Renal cortical epithelial cell (primary cell): ENCODE data around the gene ZNF644. TPM values are rescaled to one million over a fixed set of nuclear protein-coding genes. Genes with fewer than 3 reads are reported as not detected.
A peak's percentile ranks its signal among the peaks of the same experiment; 100 is the strongest.
"Not testable (repeated sequence)": the region's sequence is repeated elsewhere in the genome, so short reads cannot be mapped to it uniquely, and the experiment has no call there.

Experiments
- DNase-seq: peaks from one replicate; pipeline ENCODE4 v3.0.0-alpha.2; 2011; ENCODE audit warnings: low read depth
- total RNA-seq: library from RNA; depleted of rRNA; stranded (reverse); fragments of >200 nt; gene quantifications from 2 replicates; pipeline ENCODE4 v1.2.3, GENCODE V29; 2014

Gene ZNF644
- 58.3 and 81.3 TPM in 2 replicates for total RNA-seq

DNA sequence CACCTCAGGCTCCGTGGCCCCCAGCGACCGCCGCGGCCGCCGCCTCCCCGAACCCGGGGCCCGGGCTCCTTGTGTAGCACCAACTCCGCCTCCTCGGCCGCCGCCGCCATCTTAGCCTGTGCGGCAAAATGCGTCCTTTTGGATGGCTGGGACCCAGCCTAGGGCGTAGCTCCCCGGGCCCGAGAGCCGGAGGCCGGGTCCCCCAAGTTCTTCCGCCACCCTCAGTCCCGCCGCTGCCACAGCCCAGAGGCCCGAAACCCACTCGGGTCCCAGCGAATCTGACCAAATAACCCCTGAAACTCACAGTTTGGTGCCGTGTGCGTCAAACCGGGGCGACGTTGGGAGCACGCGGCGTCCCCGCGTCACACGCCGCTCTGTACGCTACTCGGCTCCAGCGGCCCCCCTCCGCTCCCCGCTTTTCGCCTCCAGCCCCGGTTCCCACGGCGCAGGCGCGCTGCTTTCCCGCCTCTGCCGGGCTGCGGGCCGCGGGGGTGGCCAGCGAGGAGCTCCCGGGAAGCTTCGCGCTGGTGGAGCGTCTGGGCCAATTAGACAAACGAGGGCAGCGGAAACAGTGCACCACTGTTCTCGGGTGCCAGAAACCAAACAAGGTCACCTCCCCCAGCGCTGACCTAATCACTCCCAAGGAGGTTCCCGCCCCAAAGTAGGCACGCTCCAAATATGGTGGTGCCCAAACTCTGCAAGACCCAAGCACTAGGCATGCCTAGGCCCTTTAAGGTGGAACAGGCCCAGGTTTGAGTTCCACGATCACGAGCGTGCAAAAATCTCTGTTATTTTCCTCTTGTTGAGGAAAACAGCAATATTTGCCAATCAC lies at the start of gene ZNF644:
Gene ZNF644, minus strand, starts transcription at position 350 of the 832 bp plus-strand sequence. CDS start 39,682 bp downstream, outside the sequence.
- DNase-seq = peak; percentile 84

DNA sequence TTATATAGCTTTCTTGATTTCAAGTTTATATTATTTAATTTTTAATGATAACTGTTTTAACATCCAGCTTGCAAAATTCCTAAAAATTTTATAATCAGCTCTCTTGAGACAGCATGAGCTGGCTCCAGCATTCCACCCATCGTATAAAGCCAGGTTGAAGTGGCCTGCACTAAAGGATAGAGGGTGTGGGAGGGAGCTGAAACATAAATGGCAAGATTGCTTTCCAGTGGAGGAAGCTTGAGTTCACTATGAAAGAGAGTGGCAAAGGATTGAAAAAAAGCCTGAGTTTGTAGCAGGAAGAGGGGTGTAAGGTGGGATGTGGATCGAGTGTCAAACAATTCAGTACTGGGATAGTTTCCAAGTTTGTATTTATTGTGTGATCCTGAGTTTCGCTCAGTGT lies 48.5 kb upstream of the ZNF644 start:
- no peak for DNase-seq

DNA sequence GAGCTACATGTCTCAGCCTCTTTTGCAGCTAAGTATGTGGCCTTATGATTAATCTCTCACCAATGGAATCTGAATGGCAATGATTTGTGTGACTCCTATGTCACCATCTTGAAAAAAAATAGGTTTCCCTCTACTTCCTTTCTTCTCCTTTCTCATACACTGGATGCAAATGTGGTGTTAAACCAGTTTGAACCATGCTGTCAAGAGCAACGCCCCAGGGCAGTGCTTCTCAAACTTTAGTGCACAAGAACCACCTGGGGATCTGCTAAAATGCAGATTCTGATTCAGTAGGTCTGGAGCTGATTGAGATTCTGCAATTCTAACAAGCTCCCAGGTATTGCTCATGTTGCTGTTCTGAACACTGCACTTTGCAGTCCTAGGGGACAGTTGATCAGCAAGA lies 44.7 kb upstream of the ZNF644 start:
- DNase-seq = no peak

DNA sequence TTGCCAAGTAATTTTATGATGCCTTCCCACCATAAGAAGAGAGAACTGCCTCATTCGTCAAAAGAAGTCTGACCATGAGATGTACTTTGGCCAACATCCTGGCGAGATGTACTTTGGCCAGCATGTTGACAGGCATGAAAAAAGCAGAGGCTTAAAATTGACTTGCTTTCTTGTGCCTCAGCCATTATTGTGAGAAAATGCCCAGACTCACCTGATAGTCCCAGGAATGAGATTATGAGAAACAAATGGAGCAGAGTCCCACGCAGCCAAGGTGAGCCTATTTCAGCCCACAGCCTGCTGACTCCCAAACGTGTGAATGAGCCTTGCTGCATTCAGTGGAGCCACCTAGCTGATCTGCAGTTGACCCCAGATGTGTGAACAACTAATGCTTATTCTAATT lies 43.5 kb upstream of the ZNF644 start:
- DNase-seq = no peak

DNA sequence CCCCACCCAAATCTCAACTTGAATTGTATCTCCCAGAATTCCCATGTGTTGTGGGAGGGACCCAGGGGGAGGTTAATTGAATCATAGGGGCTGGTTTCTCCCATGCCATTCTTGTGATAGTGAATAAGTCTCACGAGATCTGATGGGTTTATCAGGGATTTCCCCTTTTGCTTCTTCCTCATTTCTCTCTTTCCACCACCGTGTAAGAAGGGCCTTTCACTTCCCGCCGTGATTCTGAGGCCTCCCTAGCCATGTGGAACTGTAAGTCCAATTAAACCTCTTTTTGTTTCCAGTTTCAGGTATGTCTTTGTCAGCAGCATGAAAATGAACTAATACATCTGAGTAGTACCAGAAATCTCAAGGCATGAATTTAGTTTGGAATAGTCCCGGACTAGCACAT lies 41.6 kb upstream of the ZNF644 start:
- not testable (repeated sequence) for DNase-seq

DNA sequence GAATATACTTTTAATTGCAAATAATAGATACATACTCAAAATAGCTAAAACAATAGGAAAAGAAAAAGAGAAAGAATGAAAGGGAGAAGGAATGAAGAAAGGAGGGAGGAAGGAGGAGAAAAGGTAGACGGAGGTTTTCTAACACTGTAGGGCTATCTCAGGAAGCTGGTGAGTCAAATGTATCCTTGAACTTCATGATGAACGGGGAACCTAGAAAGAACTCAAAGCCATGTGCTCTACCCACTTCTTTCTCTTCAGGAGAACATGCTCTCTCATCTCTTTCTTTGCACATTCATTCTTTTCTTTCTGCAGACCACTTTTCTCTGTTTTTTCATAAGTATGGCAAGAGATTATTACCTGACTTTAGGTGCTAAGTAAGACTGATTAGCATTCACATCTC lies 37.3 kb upstream of the ZNF644 start:
- DNase-seq = no peak

DNA sequence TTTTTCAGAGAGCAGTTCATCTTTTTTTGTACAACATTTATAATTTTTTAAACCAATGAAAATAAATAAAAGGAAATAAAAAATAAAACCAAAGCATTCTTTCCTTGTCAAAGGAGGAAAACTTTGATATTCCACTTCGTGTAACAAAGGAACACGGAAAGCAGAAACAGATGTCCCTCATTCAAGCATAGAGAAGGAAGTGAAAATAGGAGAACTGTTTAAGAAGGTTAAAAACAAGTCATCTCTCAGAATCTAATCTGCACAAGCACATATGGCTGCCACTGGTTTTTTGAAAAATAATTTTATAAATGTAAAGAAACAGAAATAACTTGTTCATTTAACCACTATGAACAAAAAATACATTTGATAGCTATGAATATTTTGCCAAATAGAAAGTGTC lies 35.9 kb upstream of the ZNF644 start:
- DNase-seq = no peak

DNA sequence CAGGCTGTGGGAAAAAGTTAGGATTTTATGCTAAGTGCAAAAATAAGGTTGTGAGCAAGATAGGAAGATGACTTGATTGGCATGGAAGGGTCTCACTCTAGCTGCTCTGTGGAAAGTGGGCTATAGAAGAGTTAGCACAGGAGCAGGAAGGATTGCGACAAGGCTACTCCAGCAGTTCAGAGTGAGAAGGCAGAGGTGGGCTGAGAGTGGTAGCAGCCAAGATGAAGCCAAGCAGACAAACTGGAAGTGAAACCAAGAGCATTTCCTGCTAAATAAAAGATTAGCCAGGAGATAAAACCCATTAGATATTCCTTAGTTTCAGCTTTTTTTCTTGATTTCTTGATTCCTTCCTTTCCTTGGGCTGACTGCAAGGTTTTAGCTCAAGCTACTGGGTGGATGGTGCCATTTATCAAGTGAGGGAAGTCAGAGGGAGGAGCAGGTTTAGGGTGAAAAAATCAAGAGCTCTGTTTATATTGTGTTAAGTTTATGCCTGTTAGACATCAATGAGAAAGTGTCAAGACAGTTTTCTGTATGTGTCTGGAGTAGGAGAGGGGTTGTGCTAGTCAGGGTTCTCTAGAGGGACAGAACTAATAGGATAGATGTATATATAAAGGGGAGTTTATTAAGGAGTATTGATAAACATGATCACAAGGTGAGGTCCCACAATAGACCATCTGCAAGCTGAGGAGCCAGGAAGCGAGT lies 33.1 kb upstream of the ZNF644 start:
- DNase-seq = peak; percentile 2

DNA sequence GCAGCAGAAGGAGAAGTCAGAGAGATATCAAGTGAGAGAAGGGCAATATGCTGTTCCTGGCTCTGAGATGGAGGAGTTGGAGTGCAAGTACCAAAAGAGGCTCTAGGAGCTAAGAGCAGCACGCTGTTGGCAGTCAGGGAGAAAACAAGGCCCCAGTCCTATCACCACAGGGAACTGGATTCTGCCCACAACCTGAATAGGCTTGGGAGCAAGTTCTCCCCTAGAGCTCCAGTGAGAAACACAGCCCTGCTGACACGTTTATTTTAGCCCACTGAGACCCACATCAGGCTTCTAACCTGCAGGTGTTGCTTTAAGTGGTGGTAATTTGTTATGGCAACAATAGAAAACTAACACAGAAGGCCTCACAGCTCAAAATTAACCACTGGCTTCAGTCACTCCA lies 31.8 kb upstream of the ZNF644 start:
- no peak for DNase-seq

DNA sequence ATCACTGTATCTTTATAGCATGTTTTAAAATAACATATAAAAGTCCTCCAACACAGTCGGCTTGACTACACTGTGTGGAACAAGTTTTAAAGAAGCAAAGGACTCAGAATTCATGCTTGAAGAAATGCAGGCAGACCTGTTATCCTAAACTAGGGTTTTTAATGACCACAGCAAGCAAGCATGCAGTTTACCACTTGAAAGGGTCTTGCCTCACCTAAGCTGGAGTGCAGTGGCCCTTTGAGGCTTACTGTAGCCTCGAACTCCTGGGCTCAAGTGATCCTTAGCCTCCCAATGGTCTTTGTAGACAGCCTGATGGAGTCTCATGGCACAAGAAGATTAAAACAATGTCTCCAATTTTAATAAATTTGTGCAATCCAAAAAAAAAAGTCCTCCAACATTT lies 27.7 kb upstream of the ZNF644 start:
- DNase-seq = not testable (repeated sequence)

DNA sequence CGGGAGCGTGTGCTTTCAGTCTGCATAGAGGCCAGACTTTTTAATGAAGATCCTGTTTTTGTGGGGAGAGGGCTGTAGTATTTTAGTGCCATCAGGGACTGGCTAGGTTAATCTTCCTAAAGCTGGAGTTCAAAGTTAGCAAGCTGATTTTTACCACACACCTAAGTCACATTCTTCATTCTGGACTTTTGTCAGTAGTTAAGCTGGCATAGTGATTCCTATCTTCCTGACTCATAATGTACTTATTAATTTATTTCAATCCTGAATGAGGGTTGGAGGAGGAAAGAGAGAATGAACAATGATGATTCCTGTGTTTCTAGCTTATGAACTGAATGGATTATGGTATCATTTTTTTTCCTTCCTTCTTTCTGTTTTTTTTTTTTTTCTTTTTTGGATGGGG lies 24.9 kb upstream of the ZNF644 start:
- DNase-seq = no peak

DNA sequence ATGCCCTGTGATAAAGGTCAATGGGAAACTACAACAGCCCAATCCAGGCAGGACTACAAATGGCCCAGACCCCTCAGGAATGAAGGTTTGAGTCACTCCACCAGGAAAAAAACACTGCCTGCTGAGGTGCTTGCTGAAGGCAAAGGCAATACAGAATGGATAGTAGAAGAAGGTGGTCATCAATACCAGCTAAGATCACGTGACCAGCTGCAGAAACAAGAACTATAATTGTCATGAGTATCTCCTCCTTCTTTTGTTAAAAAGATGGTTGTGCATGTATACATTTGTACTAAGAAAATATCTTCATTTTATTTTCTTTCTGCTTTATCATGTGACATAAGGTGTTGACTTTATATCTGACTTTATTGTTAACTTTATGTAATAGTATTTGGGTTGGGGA lies 23.4 kb upstream of the ZNF644 start:
- DNase-seq = no peak

DNA sequence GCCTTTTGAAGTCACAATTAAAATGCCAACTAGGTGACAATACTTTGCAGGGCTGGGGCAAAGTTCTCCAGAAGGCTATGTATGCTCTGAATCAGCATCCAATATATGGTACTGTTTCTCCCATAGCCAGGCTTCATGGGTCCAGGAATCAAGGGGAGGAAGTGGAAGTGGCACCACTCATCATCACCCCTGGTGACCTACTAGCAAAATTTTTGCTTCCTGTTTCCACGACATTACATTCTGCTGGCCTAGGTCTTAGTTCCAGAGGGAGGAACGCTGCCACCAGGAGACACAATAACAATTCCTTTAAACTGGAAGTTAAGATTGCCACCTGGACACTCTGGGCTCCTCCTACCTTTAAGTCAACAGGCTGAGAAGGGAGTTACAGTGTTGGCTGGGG lies 22.9 kb upstream of the ZNF644 start:
- DNase-seq = not testable (repeated sequence)

DNA sequence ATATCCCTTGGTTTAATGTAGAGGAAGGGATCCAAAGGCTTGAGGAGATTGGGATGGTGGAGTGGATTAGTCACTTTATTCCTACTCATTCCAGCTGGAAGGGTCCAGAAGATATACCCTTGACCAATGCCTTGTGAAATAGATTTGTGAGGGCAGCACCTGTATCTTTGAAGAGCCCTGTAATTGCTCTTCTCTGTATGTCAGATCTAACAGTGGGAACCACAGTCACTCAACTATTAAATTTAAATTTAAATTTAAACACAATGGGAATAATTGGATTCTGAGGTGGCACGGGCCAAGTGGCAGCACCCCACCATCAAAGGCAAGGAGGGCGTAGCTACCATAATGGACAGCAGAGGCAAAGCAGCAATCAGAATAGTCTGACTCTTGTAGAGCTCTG lies 20.5 kb upstream of the ZNF644 start:
- DNase-seq = not testable (repeated sequence)

DNA sequence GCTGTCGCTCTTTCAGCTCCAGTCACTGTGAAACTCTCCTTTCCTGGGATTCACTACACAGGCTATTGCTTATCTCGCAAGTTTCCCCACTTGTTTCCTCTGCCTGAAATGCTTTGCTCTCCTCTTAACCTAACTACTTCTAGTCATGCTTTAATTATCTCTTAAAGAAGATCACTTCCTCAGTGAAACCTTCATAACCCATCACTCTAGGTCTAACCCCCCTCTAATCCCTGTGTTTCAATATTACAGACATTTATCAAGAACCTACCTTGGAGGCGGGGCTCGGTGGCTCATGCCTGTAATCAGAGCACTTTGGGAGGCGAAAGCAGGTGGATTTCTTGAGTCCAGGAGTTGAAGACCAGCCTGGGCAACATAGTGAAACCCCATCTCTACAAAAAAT lies 16.7 kb upstream of the ZNF644 start:
- DNase-seq = no peak

DNA sequence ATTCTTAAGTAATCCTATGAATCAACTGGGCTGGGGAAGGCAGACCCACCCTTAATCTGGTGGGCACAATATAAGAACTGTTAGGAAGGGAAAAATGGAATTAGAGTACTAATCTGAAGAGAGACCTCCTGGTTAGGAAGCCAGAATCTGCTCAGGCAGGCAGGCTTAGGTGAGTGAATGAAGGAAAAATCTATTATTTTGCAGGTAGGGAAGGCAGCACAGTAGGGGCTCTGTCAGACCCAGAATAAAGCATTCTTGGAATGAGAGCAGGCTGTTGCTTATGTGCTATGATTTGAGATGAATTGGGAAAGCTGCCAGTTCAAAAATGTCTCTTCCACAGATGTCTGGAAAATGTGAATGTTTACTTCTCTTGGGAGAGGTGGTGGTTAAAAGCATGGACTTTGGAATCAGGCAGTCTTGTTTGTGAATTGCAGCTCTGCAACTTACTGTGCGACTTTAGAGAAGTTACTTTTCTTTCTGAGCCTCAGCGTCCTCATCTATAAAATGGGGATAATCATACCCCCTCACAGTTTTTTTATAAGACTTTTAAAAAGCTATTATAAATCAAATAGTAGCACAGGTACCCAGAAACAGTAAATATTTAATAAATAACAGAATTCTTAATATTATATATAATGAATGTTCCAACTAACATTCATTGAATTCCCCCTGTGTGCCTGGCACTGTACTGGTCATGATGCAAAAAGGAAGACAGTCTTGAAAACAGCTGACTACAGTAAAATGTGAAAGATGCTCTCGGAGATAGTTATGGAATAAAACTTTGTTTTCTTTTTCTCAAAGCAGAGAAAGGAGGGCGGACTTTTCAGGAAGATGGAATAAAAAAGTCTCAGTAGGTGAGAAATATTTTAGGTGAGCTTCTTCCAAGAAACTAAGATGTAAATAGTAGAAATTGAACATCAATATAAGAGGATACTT lies 15.3 kb upstream of the ZNF644 start:
- DNase-seq = no peak

DNA sequence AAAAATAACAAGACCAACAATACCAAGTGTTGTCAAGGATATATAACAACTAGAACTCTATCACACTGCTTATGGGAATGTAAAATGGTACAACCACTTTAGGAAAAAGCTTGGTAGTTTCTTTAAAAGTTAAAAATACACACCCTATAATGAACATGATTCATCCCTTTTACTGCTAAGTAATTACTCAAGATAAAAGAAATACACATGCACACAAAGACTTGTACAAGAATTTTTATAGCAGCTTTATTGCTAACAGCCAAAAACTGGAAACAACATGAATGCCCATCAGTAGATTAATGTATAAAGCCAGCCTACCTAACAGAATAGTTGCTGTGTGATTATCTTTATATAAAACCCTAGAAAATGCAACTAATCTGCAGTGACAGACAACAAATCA lies 10.5 kb upstream of the ZNF644 start:
- no peak for DNase-seq

DNA sequence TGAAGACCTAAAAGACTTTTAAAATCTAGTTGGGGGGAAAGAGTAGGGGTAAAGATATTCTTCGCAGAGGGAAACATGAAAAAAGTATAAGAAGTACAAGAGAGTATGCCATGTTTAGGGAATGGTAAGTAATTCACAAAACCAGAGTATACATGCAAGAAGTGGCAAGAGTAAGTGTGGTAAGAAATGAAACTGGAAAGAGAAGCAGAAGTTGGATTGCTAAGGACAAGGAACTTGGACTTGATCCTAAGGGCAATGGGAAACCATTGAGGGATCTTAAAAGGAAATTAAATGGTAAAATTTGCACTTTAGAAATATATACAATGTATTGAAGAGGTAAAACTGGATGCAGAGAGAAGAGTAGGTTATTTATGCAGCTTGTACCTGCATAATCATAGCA lies 9.2 kb upstream of the ZNF644 start:
- no peak for DNase-seq

DNA sequence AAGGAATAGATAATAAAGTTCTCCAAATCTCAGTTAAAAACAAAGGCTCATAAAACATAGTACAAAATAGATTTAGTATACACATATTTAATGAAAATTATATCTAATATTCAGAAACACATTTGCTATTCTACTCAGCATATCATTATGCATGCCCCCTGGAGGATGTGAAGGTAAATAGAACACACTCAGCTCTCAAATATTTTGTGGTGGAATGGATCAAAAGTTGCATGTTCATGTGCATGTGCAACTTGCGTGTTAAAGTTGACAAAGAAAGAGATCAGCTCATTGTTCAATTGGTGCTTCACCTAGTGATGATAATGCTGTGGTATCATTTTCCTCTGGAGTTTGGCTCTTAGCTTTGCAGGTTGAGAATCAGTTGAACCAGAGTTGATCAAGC lies 4.9 kb upstream of the ZNF644 start:
- no peak for DNase-seq

DNA sequence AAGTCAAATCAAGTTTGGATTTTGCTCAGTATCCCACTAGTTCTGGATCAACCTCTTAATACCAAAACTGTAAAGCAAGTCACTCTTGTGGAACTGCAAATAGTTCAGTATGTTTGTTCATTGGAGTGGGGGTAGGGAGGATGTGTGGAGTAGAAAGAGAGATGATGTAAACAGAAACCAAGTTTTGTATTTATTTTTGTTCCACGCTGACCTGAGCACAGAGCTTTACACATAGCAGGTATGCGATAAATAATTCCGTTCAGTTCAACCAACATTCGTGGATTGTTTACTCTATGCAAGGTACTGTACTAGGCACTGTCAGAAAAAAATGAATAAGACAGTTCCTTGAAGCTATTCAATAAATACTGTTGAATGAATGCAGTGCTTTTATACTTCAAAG lies 4.5 kb upstream of the ZNF644 start:
- DNase-seq = peak; percentile 41

DNA sequence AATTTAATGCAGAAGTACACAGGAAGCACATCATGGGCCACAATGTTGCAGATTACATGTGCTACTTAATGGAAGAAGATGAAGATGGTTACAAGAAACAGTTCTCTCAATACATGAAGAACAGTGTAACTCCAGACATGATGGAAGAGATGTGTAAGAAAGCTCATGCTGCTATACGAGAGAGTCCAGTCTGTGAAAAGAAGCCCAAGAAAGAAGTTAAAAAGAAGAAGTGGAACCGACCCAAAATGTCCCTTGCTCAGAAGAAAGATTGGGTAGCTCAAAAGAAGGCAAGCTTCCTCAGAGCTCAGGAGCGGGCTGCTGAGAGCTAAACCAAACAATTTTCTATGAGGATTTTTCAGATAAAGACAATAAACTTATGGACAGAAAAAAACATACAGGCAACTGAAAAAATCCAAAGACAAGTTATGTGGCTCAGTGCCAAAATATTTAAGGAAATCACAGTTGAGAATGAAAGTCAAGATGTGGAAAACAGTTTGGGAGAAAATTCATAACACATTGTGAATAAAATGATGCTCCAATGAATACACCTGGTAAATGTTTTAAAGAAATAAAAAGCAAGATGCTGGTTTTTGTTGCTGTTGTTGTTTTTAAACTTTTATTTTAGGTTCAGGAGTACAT lies 2.8 kb upstream of the ZNF644 start:
- no peak for DNase-seq

DNA sequence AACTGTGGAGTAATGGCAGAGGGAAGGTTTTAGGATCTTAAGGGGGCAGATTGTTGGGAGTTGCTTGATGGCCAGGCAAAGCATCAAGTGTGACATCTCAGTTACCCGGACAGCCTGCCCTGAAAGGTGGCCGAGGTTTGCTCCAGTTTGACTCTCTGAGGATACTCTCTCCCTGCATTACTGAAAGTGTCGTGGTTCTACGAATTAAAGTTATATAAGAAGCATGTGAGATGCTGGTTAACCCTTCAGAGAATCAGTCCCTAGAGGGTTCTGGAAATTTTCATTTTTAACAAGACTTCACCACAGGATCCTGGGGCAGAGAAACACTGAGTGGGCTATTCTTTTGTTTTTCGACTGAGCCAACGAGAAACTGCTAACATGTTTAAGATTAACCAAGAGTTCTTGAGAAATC lies 689 bp upstream of the ZNF644 start:
- DNase-seq = no peak
